GM12874 (cell line): Measurements from ENCODE around the gene ZBTB7C.

ENCODE experiments used
- CTCF ChIP-seq: IDR thresholded peaks from 2 replicates; pipeline ENCODE4 v1.5.1; 2011; ENCODE audit warnings: low read depth, mild to moderate bottlenecking, control low read depth, low read length, moderate library complexity; ENCODE audit not compliant: insufficient read depth

Gene ZBTB7C

GRCh38 chr18:48446582-48447225 is 37.5 kb upstream of the ZBTB7C start:
- peak; percentile 89 for TF ChIP-seq CTCF

- TF ChIP-seq CTCF = peak; percentile 93
Measured at GRCh38 chr18:48445540-48445939, 36.4 kb upstream of the ZBTB7C start.

- no peak for TF ChIP-seq CTCF
Measured at GRCh38 chr18:48442761-48443160, 33.6 kb upstream of the ZBTB7C start.

- TF ChIP-seq CTCF = no peak
Measured at GRCh38 chr18:48441405-48441881, 32.3 kb upstream of the ZBTB7C start.

- no peak for TF ChIP-seq CTCF
Measured at GRCh38 chr18:48440924-48441323, 31.7 kb upstream of the ZBTB7C start.

GRCh38 chr18:48436907-48437306 is 27.7 kb upstream of the ZBTB7C start:
- TF ChIP-seq CTCF = no peak

- TF ChIP-seq CTCF = no peak
Measured at GRCh38 chr18:48433541-48433940, 24.4 kb upstream of the ZBTB7C start.
